ENCODE measurements around the gene PFN2. TPM values are rescaled to one million over a fixed set of nuclear protein-coding genes. Genes with fewer than 3 reads are reported as not detected.

The PFN2 gene
- total RNA-seq, 1 donor: 196 TPM

- TF ChIP-seq CTCF (IDR thresholded peaks at IDR 0.05; ENCODE audit: insufficient read depth, low read depth, low read length): no peak
- H3K4me3 ChIP-seq (ENCODE audit: low read depth, low read length): no peak overlapping the region
- DNase-seq (ENCODE audit: low read depth): no peak
Measured at GRCh38 chr3:149977386-149977785, 6.7 kb upstream of the PFN2 start.

GRCh38 chr3:149975919-149976318, 5.2 kb upstream of the PFN2 start:
- no peak for DNase-seq (ENCODE audit: low read depth)
- H3K4me3 ChIP-seq (ENCODE audit: low read depth, low read length): no peak overlapping the region
- peak; percentile 12 for TF ChIP-seq CTCF (IDR thresholded peaks at IDR 0.05; ENCODE audit: insufficient read depth, low read depth, low read length)

GRCh38 chr3:149971403-149972075, 844 bp upstream of the PFN2 start:
- no peak for TF ChIP-seq CTCF (IDR thresholded peaks at IDR 0.05; ENCODE audit: insufficient read depth, low read depth, low read length)
- DNase-seq (ENCODE audit: low read depth): peak; percentile 74
- peak overlapping the region; percentile 88 for H3K4me3 ChIP-seq (ENCODE audit: low read depth, low read length)

- no peak for TF ChIP-seq CTCF (IDR thresholded peaks at IDR 0.05; ENCODE audit: insufficient read depth, low read depth, low read length)
- peak; percentile 91 for DNase-seq (ENCODE audit: low read depth)
- peak overlapping the region; percentile 88 for H3K4me3 ChIP-seq (ENCODE audit: low read depth, low read length)
Measured at GRCh38 chr3:149969940-149970715, 567 bp downstream of the PFN2 start.

DNA sequence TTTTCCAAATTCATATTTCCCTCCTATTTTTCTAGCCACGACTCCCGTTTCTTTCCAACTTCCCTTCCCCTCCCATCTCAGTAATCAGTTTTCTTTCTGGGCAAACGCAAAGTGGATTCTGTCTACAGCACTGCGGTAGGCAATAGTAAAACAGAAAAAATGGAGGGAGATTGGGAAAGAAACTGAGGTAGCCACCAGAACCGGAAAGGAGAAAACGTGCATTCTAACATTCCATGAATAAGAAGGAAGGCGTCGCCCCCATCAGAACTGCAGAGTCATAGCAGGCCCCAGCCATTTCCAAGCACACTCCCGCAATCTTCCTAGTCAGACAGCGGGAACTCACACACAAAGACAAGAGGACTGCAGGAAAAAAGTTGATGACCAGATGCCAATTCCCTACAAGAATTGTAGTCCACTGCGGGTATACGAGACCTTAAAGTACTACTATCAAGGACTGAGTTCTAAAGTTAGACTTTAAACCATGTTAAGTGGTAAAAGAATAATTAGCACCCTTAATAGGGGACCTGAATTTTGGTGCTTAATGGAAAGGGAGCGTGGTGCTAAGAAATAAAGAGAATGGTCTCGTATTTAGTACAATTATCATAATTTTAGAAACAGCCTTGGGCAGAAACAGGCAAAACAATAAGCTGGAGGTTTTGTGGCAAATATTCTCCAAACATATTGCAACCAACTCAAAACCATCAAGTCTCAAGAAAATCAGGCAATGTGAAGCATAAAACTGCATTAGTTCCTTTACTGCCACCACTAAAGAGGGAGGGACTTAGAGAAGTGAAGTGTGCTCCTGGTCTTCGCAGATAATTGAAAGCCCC, 1.4 kb downstream of the PFN2 start:
- peak; percentile 85 for DNase-seq (ENCODE audit: low read depth)

More for the DNA sequence above, 1.4 kb downstream of the PFN2 start:
- peak; percentile 10 for TF ChIP-seq CTCF (IDR thresholded peaks at IDR 0.05; ENCODE audit: insufficient read depth, low read depth, low read length)
- peak overlapping the region; percentile 88 for H3K4me3 ChIP-seq (ENCODE audit: low read depth, low read length)

Data from fibroblast of villous mesenchyme (primary cell).